Adipose tissue (tissue), 3 donors: ENCODE results near the gene GKAP1. TPM values are rescaled to one million over a fixed set of nuclear protein-coding genes. Genes with fewer than 3 reads are reported as not detected.
"Not testable (repeated sequence)": the region's sequence is repeated elsewhere in the genome, so short reads cannot be mapped to it uniquely, and the experiment has no call there.

ENCODE experiments used
- H3K27ac ChIP-seq: one replicate; pipeline ENCODE4 v1.5.1; 2013; ENCODE audit warnings: low read depth, low read length
- WGBS, 3 donors: extraction: QIAGEN DNeasy Blood & Tissue Kit; methylation state at CpG; one replicate each; pipeline ENCODE4 v1.1.7; 2013; 5-methylcytosine and 5-hydroxymethylcytosine counted together
- polyA plus RNA-seq, 3 donors: library from polyadenylated mRNA; stranded (reverse); fragments of 200-250 nt; gene quantifications; one replicate each; pipeline ENCODE4 v1.2.3, GENCODE V29; 2013
- donor health status: healthy with polysubstance abuse.
- donor health status: Bipolar disorder and iron deficiency.
- donor health status: healthy.

Gene GKAP1
- polyA plus RNA-seq, 3 donors = 4.3 to 5.3 (median 4.9) TPM

GRCh38 chr9:83749706-83750105 is 67.9 kb downstream of the GKAP1 start:
- 87 to 95% (median 90%) methylated on average over 3 of the region's 3 CpGs for WGBS, 3 donors
- no peak overlapping the region for H3K27ac ChIP-seq

- no peak overlapping the region for H3K27ac ChIP-seq
- WGBS, 3 donors = 90 to 95% (median 90%) methylated on average over 1 of the region's 1 CpG
Measured at GRCh38 chr9:83744206-83744605, 73.4 kb downstream of the GKAP1 start.

GRCh38 chr9:83733739-83734138 is 83.8 kb downstream of the GKAP1 start:
- no peak overlapping the region for H3K27ac ChIP-seq
- WGBS, 3 donors = 95 to 100% (median 96%) methylated on average over 4 of the region's 4 CpGs

GRCh38 chr9:83728591-83729368 is 88.8 kb downstream of the GKAP1 start:
- H3K27ac ChIP-seq = not testable (repeated sequence)
- WGBS, 3 donors = 84 to 95% (median 88%) methylated on average over 8 to 18 of the region's 22 CpGs

GRCh38 chr9:83724436-83724835 is 93.1 kb downstream of the GKAP1 start:
- no peak overlapping the region for H3K27ac ChIP-seq

GRCh38 chr9:83722726-83723495 is 94.7 kb downstream of the GKAP1 start:
- H3K27ac ChIP-seq = no peak overlapping the region
- 65 to 76% (median 75%) methylated on average over 2 of the region's 2 CpGs for WGBS, 3 donors

GRCh38 chr9:83721509-83721908 is 96.1 kb downstream of the GKAP1 start:
- no peak overlapping the region for H3K27ac ChIP-seq

GRCh38 chr9:83715794-83716193 is 101.8 kb downstream of the GKAP1 start:
- no peak overlapping the region for H3K27ac ChIP-seq

- H3K27ac ChIP-seq = no peak overlapping the region
- 81 to 97% (median 81%) methylated on average over 1 of the region's 1 CpG for WGBS, 3 donors
Measured at GRCh38 chr9:83715221-83715620, 102.3 kb downstream of the GKAP1 start.

- WGBS, 3 donors = 48 to 74% (median 57%) methylated on average over 3 of the region's 3 CpGs
- H3K27ac ChIP-seq = no peak overlapping the region
Measured at GRCh38 chr9:83714329-83714728, 103.2 kb downstream of the GKAP1 start.

GRCh38 chr9:83708515-83709158 is 108.9 kb downstream of the GKAP1 start:
- WGBS, 3 donors = 11 to 14% (median 12%) methylated on average over 20 of the region's 20 CpGs
- peak overlapping the region; percentile 80 for H3K27ac ChIP-seq

- H3K27ac ChIP-seq = peak within 1 kb of the TSS; percentile 80
- WGBS, 3 donors = 0% methylated on average over 67 of the region's 67 CpGs
Measured at GRCh38 chr9:83707768-83708514, 109.6 kb downstream of the GKAP1 start, which contains the start of gene UBQLN1. TSS of gene UBQLN1 (minus strand) at chr9:83707958. CDS start at chr9:83707679, 279 bp downstream.

GRCh38 chr9:83707518-83707767 is 110.1 kb downstream of the GKAP1 start:
- H3K27ac ChIP-seq = peak overlapping the region; percentile 80

GRCh38 chr9:83706676-83707517 is 110.7 kb downstream of the GKAP1 start:
- WGBS, 3 donors = 0 to 2% (median 1%) methylated on average over 35 to 42 of the region's 42 CpGs
- H3K27ac ChIP-seq = peak overlapping the region; percentile 80

More at GRCh38 chr9:83707518-83707767, 110.1 kb downstream of the GKAP1 start:
- WGBS, 3 donors = 0 to 1% (median 0%) methylated on average over 21 to 26 of the region's 26 CpGs

- WGBS, 3 donors = 93 to 98% (median 97%) methylated on average over 11 to 12 of the region's 12 CpGs
- H3K27ac ChIP-seq = not testable (repeated sequence)
Measured at GRCh38 chr9:83705219-83705651, 112.3 kb downstream of the GKAP1 start.

GRCh38 chr9:83701769-83702168 is 115.8 kb downstream of the GKAP1 start:
- 56 to 69% (median 62%) methylated on average over 6 of the region's 6 CpGs for WGBS, 3 donors
- no peak overlapping the region for H3K27ac ChIP-seq

- 93 to 100% (median 95%) methylated on average over 1 of the region's 1 CpG for WGBS, 3 donors
- no peak overlapping the region for H3K27ac ChIP-seq
Measured at GRCh38 chr9:83701286-83701685, 116.3 kb downstream of the GKAP1 start.

- no peak overlapping the region for H3K27ac ChIP-seq
- WGBS, 3 donors = 80 to 93% (median 83%) methylated on average over 3 of the region's 3 CpGs
Measured at GRCh38 chr9:83699615-83700014, 118.0 kb downstream of the GKAP1 start.
